ENCODE measurements around the gene ARHGAP24.
"Not testable (repeated sequence)": the region's sequence is repeated elsewhere in the genome, so short reads cannot be mapped to it uniquely, and the experiment has no call there.

The ARHGAP24 gene

GRCh38 chr4:85496126-85496849, 21.3 kb downstream of the ARHGAP24 start:
- TF ChIP-seq, protein P1, sequence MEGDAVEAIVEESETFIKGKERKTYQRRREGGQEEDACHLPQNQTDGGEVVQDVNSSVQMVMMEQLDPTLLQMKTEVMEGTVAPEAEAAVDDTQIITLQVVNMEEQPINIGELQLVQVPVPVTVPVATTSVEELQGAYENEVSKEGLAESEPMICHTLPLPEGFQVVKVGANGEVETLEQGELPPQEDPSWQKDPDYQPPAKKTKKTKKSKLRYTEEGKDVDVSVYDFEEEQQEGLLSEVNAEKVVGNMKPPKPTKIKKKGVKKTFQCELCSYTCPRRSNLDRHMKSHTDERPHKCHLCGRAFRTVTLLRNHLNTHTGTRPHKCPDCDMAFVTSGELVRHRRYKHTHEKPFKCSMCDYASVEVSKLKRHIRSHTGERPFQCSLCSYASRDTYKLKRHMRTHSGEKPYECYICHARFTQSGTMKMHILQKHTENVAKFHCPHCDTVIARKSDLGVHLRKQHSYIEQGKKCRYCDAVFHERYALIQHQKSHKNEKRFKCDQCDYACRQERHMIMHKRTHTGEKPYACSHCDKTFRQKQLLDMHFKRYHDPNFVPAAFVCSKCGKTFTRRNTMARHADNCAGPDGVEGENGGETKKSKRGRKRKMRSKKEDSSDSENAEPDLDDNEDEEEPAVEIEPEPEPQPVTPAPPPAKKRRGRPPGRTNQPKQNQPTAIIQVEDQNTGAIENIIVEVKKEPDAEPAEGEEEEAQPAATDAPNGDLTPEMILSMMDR (IDR thresholded peaks at IDR 0.05; ENCODE audit: borderline replicate concordance, insufficient read depth, low read depth, low read length), result no peak

GRCh38 chr4:85496933-85497332, 22.0 kb downstream of the ARHGAP24 start:
- H3K4me3 ChIP-seq (ENCODE audit: low read depth, low read length), result no peak overlapping the region
- TF ChIP-seq, protein P1 (IDR thresholded peaks at IDR 0.05; ENCODE audit: borderline replicate concordance, insufficient read depth, low read depth, low read length), result no peak

More at GRCh38 chr4:85496126-85496849, 21.3 kb downstream of the ARHGAP24 start:
- H3K4me3 ChIP-seq (ENCODE audit: low read depth, low read length), result no peak overlapping the region

DNA sequence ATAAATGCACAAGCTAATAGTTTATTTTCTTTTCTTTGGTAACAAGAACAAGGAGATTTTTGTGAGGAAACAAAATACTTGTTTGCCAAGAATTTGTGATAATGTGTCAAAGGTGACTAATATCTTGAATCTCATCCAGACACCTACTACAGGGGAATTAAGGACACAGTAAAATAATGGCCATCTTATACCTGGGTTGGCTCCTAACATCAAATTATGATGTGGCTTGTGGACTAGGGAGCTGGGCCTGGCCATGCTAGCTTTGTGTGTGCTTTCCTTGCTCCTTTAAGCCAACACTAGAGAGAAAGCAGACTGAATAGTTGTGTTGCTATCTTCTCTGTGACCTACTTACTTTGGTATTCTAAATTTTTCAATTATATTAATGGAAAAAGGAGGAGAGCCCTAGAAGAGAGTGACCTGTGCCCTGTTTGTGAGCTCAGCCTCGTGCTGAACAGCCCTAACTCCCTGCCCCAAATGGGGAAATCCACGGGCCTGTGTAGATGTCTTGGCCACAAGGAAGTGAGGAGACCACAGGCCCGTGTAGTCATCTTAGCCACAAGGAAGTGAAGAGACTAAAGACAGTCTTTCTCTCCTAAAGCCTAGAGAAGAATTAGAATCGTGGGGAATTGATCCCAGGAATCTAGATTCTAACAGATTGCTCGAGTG, 23.3 kb downstream of the ARHGAP24 start:
- TF ChIP-seq, protein P1 (IDR thresholded peaks at IDR 0.05; ENCODE audit: borderline replicate concordance, insufficient read depth, low read depth, low read length), result no peak
- no peak overlapping the region for H3K4me3 ChIP-seq (ENCODE audit: low read depth, low read length)

DNA sequence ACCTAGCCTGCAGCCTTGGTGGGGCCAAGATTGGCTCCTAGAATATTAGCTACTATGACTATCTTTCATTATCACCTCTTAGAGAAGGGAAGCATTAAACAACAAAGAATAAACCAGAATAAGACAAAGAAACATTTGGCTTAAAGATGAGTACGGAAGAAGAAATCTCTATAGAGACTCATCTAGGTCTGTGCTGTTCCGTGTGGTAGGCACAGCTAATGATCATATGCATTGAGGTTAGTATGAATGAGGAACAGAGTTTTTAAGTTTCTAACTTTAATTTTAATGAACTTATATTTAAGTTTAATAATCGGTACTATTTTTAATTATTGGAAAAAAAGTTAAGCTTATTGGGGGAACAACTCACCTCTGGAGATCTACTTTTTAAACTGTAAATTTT, 24.6 kb downstream of the ARHGAP24 start:
- H3K4me3 ChIP-seq (ENCODE audit: low read depth, low read length), result no peak overlapping the region
- TF ChIP-seq, protein P1 (IDR thresholded peaks at IDR 0.05; ENCODE audit: borderline replicate concordance, insufficient read depth, low read depth, low read length), result no peak

DNA sequence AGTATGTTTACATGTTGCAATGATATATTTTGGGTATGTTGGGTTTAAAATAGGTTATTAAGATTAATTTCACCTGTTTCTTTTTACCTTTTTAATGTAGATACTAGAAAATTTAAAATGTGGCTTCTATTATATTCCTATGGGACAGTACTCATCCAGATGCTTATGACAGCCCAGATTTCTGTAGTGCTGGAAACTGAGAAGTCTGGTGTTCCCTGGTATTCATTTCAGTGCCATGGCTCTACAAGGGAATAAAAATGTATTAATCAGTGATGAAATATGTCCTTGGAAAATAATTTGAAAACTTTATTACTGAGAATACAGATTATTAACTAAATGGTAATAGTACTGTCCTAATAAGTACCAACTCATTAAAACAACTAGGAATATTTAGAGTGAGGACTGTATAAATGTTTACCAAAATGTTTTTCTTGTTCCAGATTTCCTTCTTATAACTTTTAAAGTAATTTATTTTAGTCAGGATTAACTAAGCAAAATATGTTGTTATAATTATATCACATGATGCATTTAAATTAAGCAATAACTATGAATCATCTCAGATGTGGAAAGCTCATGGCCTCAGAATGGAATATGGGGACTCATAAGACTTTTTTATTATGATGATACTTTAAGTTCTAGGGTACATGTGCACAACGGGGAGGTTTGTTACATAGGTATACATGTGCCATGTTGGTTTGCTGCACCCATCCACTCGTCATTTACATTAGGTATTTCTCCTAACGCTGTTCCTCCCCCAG, 25.3 kb downstream of the ARHGAP24 start:
- no peak overlapping the region for H3K4me3 ChIP-seq (ENCODE audit: low read depth, low read length)
- TF ChIP-seq, protein P1 (IDR thresholded peaks at IDR 0.05; ENCODE audit: borderline replicate concordance, insufficient read depth, low read depth, low read length), result no peak

GRCh38 chr4:85501145-85501544, 26.2 kb downstream of the ARHGAP24 start:
- H3K4me3 ChIP-seq (ENCODE audit: low read depth, low read length), result not testable (repeated sequence)

DNA sequence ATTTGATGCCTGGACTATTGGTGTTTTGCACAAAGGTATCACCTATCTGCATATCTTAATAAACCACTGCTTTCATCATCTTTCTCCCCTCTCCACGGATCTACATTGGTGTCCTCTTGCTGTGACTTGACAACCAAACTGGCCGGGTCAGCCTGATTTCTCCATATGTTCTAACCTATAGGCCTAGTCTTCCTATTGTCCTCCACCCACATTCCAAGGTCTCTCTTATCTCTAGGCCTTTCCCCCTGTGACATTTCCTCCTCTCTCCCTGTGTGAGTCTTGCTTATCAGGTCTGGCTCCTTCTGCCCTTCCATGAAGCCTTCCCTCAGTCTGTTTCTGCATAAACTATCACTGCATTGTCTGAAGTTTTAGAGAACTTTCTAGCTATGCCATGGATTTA, 33.7 kb downstream of the ARHGAP24 start:
- H3K4me3 ChIP-seq (ENCODE audit: low read depth, low read length), result no peak overlapping the region

More for the DNA sequence above, 33.7 kb downstream of the ARHGAP24 start:
- TF ChIP-seq, protein P1 (IDR thresholded peaks at IDR 0.05; ENCODE audit: borderline replicate concordance, insufficient read depth, low read depth, low read length), result no peak
